HepG2 (cell line): ENCODE results near the gene TTC19. TPM values are rescaled to one million over a fixed set of nuclear protein-coding genes. Genes with fewer than 3 reads are reported as not detected.
A peak's percentile ranks its signal among the peaks of the same experiment; 100 is the strongest.

Experiments used
- CBX1 ChIP-seq: IDR thresholded peaks from one replicate; pipeline ENCODE4 v1.6.1; 2016; ENCODE audit warnings: antibody characterized with exemption, low read depth
- JARID2 ChIP-seq: sonication (generic); formaldehyde crosslinking; IDR thresholded peaks from 2 replicates; pipeline ENCODE4 v1.8.1; 2023; ENCODE audit warnings: missing genetic modification reagents, inconsistent platforms; ENCODE audit not compliant: insufficient replicate concordance
- KDM5A ChIP-seq: fragments of 200-600 bp; sonication (generic); IDR thresholded peaks from 2 replicates; pipeline ENCODE4 v1.7.0; 2018; ENCODE audit warnings: antibody characterized with exemption, mild to moderate bottlenecking, low read length, borderline replicate concordance
- MAFF ChIP-seq: IDR thresholded peaks from 2 replicates; pipeline ENCODE4 v1.6.1; 2011; ENCODE audit warnings: low read depth, low read length, improper control_type of control experiment
- MYNN ChIP-seq: sonication (generic); formaldehyde crosslinking; IDR thresholded peaks from 2 replicates; pipeline ENCODE4 v1.4.0; 2020; ENCODE audit warnings: mild to moderate bottlenecking, low read depth, missing genetic modification reagents
- SIN3B ChIP-seq: fragments of 150-350 bp; IDR thresholded peaks from 2 replicates; pipeline ENCODE4 v1.6.1; 2014; ENCODE audit warnings: low read length
- TCF12 ChIP-seq, 2 experiments: fragments of 450-650 bp in 1 of 2; sonication (generic) in 1 of 2; formaldehyde crosslinking in 1 of 2; IDR thresholded peaks; 2 replicates each; pipeline versions ENCODE4 v1.6.1 to v1.8.0; 2017 to 2022; ENCODE audit warnings: antibody characterized with exemption in 1 of 2, mild to moderate bottlenecking in 1 of 2, missing genetic modification reagents in 1 of 2, moderate library complexity in 1 of 2
- ZFP37 ChIP-seq: sonication (generic); formaldehyde crosslinking; IDR thresholded peaks from 2 replicates; pipeline ENCODE4 v1.4.0; 2020; ENCODE audit warnings: missing genetic modification reagents, borderline replicate concordance
- ZNF468 ChIP-seq: sonication (generic); formaldehyde crosslinking; IDR thresholded peaks from 2 replicates; pipeline ENCODE4 v1.8.0; 2022; ENCODE audit warnings: mild to moderate bottlenecking, moderate library complexity, missing genetic modification reagents
- ZNF549 ChIP-seq: sonication (generic); formaldehyde crosslinking; IDR thresholded peaks from 2 replicates; pipeline ENCODE4 v1.5.0; 2020; ENCODE audit warnings: missing genetic modification reagents
- ZNF589 ChIP-seq: sonication (generic); formaldehyde crosslinking; conservative IDR thresholded peaks from 2 replicates; pipeline ENCODE4 v1.8.0; 2022; ENCODE audit warnings: mild to moderate bottlenecking, moderate library complexity, missing genetic modification reagents
- ZSCAN31 ChIP-seq: sonication (generic); formaldehyde crosslinking; IDR thresholded peaks from 2 replicates; pipeline ENCODE4 v1.5.0; 2020; ENCODE audit warnings: low read depth, mild to moderate bottlenecking, missing genetic modification reagents
- polyA plus RNA-seq, 8 experiments: library from polyadenylated mRNA; depleted of rRNA in 3 of 8; stranded (reverse) in 7 of 8; unstranded in 1 of 8; fragments of >200 nt; fragmentation: Illumina TruSeq in 4 of 8; extraction: Trizol in 4 of 8; gene quantifications; 2 replicates each; pipeline versions ENCODE4 v1.2.1 to v1.2.3, GENCODE V29; 2011 to 2016; ENCODE audit warnings: low read depth in 4 of 8, missing spikeins in 1 of 8, mixed read lengths in 1 of 8; ENCODE audit not compliant: insufficient read depth in 1 of 8
- total RNA-seq, 5 experiments: library from RNA; depleted of rRNA; stranded (reverse); fragments of >200 nt; fragmentation: Illumina TruSeq; extraction: Trizol; gene quantifications; 2 replicates each; pipeline ENCODE4 v1.2.3, GENCODE V29; 2016; ENCODE audit warnings: low read depth in 1 of 5
- TF ChIP-seq, protein P1 (sequence below): sonication (generic); formaldehyde crosslinking; IDR thresholded peaks from 2 replicates; pipeline ENCODE4 v1.5.1; 2020; ENCODE audit warnings: mild to moderate bottlenecking, missing genetic modification reagents, moderate library complexity
- TF ChIP-seq, protein P2 (sequence below): IDR thresholded peaks from 2 replicates; pipeline ENCODE4 v1.6.1; 2016; ENCODE audit warnings: mild to moderate bottlenecking, missing biosample characterization, missing genetic modification reagents
- TF ChIP-seq, protein P3 (sequence below): sonication (generic); formaldehyde crosslinking; IDR thresholded peaks from 2 replicates; pipeline ENCODE4 v1.5.0; 2020; ENCODE audit warnings: mild to moderate bottlenecking, missing genetic modification reagents
- TF ChIP-seq, protein P4 (sequence below): sonication (generic); formaldehyde crosslinking; IDR thresholded peaks from 2 replicates; pipeline ENCODE4 v1.5.0; 2020; ENCODE audit warnings: mild to moderate bottlenecking, missing genetic modification reagents, borderline replicate concordance

The TTC19 gene
- total and polyA plus RNA-seq, 2 of the 13 experiments (the other 11 are each of a cell fraction or from before 2014, with no cell fraction given) = 4.4 to 24.3 TPM

DNA sequence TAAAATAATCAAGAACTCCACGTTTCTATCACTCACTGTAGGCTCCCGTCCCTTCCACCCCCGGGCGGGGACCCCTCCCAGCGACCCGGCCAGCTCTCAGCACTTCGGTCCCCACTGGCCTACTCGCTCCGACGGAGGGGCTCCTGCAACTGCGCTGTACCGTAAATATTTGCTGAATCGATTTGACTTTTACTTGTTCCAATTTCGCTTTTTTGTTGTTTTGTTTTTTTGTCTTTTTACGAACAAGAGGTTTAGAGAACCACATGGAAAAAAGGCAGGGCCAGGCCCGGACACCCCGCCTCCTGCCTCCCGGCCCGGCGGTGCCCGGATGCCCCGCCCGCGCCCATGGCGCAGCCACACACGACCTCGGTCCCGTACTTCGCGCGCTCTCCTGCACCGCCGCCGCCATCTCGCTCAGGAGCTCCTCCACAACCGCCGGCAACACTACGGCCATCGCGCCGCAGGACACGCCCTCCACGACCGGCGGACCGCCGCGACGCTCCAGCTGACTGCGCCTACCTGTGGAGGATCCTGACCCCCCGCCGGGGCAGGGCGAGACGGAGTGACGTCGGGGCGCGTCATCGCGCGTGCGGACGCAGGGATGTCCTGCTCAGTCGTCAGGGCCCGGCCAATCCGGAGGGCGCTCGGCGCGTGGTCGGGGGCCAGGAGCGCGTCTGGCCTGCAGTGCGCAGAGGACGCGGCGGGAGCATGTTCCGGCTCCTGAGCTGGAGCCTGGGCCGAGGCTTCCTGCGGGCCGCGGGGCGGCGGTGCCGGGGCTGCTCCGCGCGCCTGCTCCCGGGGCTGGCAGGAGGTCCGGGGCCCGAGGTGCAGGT lies at the start of gene TTC19, which contains the start of gene ZSWIM7 (continued):
- TF ChIP-seq, protein P1, sequence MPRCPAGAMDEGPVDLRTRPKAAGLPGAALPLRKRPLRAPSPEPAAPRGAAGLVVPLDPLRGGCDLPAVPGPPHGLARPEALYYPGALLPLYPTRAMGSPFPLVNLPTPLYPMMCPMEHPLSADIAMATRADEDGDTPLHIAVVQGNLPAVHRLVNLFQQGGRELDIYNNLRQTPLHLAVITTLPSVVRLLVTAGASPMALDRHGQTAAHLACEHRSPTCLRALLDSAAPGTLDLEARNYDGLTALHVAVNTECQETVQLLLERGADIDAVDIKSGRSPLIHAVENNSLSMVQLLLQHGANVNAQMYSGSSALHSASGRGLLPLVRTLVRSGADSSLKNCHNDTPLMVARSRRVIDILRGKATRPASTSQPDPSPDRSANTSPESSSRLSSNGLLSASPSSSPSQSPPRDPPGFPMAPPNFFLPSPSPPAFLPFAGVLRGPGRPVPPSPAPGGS = peak; percentile 95
- TF ChIP-seq KDM5A (peak; percentile 43; the same call in 1 of the 2 replicates), MAFF (no peak), TCF12 (IDR thresholded peaks at IDR 0.05) (no peak), TCF12 (CRISPR knock-in tag; IDR thresholded peaks at IDR 0.05) (peak; percentile 75), ZNF549 (CRISPR knock-in tag) (no peak), MYNN (CRISPR knock-in tag) (0 out of 2 replicates have a peak, but pooled peaks have one; percentile 66), SIN3B (no peak), ZNF468 (no peak; the same call in 1 of the 2 replicates), ZNF589 (CRISPR knock-in tag) (peak; percentile 99), JARID2 (CRISPR knock-in tag) (peak; percentile 89), ZSCAN31 (CRISPR knock-in tag) (peak; percentile 90), ZFP37 (CRISPR knock-in tag) (no peak), CBX1 (peak; percentile 90)
- TF ChIP-seq, protein P2, sequence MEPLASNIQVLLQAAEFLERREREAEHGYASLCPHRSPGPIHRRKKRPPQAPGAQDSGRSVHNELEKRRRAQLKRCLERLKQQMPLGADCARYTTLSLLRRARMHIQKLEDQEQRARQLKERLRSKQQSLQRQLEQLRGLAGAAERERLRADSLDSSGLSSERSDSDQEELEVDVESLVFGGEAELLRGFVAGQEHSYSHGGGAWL (CRISPR knock-in tag) = peak; percentile 97
- TF ChIP-seq, protein P3, sequence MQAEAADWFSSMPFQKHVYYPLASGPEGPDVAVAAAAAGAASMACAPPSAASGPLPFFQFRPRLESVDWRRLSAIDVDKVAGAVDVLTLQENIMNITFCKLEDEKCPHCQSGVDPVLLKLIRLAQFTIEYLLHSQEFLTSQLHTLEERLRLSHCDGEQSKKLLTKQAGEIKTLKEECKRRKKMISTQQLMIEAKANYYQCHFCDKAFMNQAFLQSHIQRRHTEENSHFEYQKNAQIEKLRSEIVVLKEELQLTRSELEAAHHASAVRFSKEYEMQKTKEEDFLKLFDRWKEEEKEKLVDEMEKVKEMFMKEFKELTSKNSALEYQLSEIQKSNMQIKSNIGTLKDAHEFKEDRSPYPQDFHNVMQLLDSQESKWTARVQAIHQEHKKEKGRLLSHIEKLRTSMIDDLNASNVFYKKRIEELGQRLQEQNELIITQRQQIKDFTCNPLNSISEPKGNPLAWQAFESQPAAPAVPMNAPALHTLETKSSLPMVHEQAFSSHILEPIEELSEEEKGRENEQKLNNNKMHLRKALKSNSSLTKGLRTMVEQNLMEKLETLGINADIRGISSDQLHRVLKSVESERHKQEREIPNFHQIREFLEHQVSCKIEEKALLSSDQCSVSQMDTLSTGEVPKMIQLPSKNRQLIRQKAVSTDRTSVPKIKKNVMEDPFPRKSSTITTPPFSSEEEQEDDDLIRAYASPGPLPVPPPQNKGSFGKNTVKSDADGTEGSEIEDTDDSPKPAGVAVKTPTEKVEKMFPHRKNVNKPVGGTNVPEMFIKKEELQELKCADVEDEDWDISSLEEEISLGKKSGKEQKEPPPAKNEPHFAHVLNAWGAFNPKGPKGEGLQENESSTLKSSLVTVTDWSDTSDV (CRISPR knock-in tag) = no peak
- TF ChIP-seq, protein P4, sequence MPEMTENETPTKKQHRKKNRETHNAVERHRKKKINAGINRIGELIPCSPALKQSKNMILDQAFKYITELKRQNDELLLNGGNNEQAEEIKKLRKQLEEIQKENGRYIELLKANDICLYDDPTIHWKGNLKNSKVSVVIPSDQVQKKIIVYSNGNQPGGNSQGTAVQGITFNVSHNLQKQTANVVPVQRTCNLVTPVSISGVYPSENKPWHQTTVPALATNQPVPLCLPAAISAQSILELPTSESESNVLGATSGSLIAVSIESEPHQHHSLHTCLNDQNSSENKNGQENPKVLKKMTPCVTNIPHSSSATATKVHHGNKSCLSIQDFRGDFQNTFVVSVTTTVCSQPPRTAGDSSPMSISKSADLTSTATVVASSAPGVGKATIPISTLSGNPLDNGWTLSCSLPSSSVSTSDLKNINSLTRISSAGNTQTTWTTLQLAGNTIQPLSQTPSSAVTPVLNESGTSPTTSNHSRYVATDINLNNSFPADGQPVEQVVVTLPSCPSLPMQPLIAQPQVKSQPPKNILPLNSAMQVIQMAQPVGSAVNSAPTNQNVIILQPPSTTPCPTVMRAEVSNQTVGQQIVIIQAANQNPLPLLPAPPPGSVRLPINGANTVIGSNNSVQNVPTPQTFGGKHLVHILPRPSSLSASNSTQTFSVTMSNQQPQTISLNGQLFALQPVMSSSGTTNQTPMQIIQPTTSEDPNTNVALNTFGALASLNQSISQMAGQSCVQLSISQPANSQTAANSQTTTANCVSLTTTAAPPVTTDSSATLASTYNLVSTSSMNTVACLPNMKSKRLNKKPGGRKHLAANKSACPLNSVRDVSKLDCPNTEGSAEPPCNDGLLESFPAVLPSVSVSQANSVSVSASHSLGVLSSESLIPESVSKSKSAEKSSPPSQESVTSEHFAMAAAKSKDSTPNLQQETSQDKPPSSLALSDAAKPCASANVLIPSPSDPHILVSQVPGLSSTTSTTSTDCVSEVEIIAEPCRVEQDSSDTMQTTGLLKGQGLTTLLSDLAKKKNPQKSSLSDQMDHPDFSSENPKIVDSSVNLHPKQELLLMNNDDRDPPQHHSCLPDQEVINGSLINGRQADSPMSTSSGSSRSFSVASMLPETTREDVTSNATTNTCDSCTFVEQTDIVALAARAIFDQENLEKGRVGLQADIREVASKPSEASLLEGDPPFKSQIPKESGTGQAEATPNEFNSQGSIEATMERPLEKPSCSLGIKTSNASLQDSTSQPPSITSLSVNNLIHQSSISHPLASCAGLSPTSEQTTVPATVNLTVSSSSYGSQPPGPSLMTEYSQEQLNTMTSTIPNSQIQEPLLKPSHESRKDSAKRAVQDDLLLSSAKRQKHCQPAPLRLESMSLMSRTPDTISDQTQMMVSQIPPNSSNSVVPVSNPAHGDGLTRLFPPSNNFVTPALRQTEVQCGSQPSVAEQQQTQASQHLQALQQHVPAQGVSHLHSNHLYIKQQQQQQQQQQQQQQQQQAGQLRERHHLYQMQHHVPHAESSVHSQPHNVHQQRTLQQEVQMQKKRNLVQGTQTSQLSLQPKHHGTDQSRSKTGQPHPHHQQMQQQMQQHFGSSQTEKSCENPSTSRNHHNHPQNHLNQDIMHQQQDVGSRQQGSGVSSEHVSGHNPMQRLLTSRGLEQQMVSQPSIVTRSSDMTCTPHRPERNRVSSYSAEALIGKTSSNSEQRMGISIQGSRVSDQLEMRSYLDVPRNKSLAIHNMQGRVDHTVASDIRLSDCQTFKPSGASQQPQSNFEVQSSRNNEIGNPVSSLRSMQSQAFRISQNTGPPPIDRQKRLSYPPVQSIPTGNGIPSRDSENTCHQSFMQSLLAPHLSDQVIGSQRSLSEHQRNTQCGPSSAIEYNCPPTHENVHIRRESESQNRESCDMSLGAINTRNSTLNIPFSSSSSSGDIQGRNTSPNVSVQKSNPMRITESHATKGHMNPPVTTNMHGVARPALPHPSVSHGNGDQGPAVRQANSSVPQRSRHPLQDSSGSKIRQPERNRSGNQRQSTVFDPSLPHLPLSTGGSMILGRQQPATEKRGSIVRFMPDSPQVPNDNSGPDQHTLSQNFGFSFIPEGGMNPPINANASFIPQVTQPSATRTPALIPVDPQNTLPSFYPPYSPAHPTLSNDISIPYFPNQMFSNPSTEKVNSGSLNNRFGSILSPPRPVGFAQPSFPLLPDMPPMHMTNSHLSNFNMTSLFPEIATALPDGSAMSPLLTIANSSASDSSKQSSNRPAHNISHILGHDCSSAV (CRISPR knock-in tag) = no peak
